Astrocyte (in vitro differentiated cells and primary cell): ENCODE results near the gene METTL18.

Experiments
- CTCF ChIP-seq: IDR thresholded peaks from 2 replicates; pipeline ENCODE4 v1.5.1; 2011; ENCODE audit warnings: low read depth, mild to moderate bottlenecking, inconsistent platforms, low read length, moderate library complexity; ENCODE audit not compliant: insufficient read depth
- EZH2 ChIP-seq: IDR thresholded peaks from 2 replicates; pipeline ENCODE4 v1.6.1; 2012; ENCODE audit warnings: mild to moderate bottlenecking, low read length, inconsistent platforms; ENCODE audit not compliant: insufficient read depth

- TF ChIP-seq EZH2 (no peak), CTCF (no peak)
Observed at GRCh38 chr1:169768161-169768560, 26.5 kb downstream of the METTL18 start.
